Kidney tubule cell (primary cell): ENCODE data around the gene CTBS.
A peak's percentile ranks its signal among the peaks of the same experiment; 100 is the strongest.
"Not testable (repeated sequence)": the region's sequence is repeated elsewhere in the genome, so short reads cannot be mapped to it uniquely, and the experiment has no call there.

ENCODE experiments used
- DNase-seq: peaks from one replicate; pipeline ENCODE4 v3.0.0-alpha.2; 2018; ENCODE audit warnings: low spot score

The CTBS gene, protein sequence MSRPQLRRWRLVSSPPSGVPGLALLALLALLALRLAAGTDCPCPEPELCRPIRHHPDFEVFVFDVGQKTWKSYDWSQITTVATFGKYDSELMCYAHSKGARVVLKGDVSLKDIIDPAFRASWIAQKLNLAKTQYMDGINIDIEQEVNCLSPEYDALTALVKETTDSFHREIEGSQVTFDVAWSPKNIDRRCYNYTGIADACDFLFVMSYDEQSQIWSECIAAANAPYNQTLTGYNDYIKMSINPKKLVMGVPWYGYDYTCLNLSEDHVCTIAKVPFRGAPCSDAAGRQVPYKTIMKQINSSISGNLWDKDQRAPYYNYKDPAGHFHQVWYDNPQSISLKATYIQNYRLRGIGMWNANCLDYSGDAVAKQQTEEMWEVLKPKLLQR

DNA sequence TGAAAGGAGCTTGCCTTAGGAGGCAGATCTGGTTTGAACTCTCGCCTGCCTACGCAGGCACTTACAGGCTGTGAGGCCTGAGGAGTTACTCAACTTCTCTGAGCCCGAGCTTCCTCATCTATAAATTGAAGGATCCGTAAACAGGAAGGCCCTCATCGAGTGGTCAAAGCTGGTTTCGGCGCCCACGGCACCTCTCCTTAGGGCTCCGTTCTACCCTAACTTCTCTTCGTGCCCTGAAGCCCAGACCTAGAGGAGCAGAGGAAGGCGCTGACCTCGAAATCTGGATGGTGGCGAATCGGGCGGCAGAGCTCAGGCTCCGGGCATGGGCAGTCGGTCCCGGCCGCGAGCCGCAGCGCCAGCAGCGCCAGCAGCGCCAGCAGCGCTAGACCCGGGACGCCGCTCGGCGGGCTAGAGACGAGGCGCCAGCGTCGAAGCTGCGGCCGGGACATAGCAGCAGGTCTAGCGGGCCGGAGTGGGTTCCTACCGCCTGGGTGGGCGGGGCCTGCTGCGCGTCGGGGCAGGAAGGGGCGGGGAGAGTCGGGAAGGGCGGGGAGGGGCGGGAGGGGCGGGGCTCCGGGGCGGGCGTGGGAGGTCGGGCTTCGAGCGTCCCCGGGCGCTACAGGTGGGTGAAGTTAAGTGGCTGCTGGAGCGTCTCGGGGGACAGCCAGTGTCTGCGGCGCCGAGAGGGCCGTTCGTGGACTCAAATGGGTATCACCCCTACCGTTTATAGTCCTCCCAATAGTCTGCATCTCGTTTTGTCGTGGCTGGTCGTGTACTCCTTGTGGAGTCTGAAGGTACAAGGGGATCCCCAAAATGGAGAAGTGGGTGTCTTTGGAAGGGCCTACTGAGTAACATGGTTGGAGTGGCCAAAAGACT, at the start of gene CTBS:
Gene CTBS, minus strand, starts transcription at position 474 of the 876 bp plus-strand sequence. Its CDS starts 25 bp downstream, at position 449.
- peak; percentile 88 for DNase-seq

DNA sequence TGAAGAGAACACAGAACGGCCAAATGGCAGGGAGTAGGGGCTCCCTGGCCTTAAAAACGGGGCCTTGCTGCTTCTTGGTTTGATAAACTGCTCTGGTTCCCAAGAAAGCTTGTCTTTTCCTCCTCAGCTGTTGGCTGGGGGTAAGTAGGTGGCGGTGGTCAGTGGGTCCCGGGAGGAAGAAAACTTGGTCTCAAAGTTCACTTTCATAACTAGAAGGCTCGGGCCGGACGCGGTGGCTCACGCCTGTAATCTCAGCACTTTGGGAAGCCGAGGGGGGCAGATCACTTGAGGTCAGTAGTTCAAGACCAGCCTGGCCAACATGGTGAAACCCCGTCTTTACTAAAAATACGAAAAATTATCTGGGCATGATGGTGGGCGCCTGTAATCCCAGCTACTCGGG, 47.3 kb upstream of the CTBS start:
- DNase-seq = no peak

DNA sequence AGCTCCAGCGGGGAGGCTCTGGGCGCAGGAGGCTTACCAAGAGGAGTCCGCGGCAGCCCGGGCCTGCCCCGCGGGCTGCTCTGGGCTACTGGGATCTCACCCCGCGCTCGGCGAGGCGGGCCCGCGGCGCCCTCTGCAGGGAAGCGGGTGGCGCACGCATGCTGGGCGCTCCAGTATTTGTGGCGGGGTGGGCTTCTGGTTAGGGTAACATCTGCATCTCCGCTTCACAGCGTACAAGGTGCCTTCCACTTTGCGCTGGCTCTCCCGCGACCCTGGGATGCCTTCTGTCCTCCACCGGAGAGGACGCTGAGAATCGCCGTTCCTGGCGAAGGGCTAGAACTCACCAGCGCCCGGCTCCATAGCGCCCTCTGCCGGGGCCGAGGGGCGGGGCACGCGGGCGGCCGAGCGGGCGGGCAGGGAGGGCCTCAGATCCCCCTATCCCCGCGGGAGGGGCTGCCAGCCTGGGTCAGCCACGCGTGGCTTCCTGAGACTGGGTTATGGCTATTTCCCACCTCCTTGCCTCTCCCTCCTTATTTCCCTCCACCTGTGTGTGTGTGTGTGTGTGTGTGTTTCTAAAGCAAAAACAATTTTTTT, 46.6 kb upstream of the CTBS start:
- DNase-seq = peak; percentile 87

DNA sequence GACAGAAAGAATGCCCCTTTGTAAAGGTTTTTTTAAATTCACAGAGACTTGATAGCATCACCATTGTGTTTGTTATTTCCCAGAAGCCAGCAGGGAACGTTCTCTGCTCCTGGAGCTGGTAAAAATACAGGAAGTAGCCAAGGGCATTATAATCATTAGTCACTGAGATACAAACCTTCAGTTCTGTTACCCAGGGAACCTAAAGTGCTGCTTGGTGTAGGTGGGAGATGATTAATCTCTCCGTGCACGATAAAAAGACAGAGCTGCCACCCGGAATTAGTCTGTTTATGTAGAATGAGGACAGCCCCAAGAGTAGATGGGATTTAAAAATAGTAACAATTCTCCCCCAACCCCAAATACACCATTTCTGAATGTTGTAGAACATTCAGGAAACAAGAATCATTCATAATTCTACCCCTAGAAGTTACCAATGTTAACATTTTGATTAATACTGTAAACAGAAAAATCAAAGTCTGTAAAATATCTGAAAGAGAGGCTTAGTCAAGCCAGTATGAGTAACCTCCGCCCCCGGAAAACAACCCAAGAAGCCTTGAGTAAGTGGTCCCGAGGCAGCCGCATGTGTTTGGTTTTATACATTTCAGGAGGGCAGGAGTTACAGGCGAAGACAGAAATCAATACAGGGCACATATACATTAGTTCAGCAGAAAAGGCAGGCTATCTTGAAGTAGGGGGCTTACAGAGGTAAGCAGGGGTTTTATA, 45.3 kb upstream of the CTBS start:
- peak; percentile 95 for DNase-seq

DNA sequence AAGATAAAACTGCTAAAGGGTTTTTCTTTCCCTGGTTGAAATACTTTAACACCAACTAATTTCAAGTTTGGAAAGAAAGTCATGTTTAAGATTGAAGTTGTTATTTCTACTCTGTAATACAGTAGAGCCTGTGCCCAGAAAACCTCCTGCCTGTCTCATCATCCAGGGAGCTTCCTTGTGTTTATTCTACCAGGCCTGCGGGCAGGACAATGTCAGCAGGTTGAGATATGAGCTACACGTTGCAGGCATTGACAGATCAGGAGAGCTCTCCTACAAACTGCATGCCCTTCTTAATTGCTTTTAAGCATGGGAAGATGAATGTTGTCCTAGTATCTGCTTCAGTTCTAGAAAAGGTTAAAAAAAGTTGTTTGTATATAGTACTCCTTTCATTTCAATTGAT, 43.1 kb upstream of the CTBS start:
- DNase-seq = no peak

DNA sequence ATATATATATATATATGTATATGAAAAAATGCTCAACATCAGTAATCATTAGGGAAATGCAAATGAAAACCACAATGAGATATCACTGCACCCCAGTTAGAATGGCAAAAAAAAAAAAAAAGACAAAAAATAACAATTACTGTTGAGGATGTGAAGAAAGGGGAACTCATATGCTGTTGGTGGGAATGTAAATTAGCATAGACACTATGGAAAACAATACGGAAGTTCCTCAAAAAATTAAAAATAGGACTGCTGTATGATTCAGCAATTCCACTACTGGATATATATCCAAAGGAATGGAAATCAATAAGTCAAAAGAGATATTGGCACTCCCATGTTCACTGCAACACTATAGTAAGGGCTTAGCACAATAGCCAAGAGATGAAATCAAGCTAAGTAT, 41.5 kb upstream of the CTBS start:
- DNase-seq = no peak

DNA sequence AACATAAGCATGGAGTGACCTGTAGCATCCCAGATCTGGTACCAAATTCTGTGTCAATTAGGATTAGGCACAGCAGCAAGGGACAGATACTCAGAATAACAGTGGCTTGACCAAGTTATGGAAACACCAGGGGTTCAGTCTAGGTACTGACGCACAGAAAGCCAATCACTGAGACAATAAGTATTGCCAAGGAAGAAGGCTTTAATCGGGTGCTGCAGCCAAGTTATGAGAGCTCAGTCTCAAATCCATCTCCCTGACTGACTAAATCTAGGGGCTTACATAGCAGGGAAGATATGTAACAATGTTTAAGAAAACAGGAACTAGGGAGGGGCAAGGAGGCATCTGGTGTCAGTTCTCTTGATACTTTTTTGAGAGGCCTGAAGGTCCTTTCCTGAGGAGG, 39.6 kb upstream of the CTBS start:
- DNase-seq = no peak

DNA sequence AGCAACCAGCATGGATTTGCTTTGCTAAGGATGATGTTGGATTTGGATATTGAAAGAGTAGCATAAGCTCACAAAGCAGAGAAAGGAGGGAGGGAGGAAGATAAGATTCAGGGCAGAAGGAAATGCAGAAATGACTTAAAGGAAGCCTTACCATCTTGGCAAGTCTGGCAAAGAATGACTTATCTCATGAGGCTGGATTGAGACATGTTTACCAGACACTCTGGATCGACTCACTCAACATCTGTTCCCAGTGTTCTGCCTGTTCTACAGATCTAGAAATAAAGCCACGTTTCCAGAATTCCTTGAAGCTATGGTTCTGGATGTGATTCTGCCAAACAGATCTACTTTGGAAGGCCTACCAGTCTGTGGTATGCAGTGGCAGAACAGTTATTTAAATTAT, 38.8 kb upstream of the CTBS start:
- DNase-seq = no peak

DNA sequence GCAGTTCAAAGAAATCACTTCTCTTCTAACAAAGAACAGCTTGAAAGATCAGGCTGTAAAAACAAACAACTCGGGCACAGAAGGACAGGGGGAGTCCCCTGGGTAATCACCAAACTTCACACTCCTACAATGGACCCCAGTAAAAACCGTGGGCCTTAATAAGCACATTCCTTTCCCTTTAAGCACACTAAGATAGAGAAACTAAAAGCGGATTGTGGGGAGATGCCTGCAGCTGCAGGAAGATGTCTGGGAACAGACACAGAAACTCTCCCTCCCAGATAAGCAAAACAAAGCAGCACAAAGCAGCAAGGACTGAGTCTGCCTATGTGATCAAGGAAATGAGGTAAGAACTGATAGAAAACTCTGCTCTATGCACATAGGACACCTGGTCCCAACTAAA, 37.6 kb upstream of the CTBS start:
- no peak for DNase-seq

DNA sequence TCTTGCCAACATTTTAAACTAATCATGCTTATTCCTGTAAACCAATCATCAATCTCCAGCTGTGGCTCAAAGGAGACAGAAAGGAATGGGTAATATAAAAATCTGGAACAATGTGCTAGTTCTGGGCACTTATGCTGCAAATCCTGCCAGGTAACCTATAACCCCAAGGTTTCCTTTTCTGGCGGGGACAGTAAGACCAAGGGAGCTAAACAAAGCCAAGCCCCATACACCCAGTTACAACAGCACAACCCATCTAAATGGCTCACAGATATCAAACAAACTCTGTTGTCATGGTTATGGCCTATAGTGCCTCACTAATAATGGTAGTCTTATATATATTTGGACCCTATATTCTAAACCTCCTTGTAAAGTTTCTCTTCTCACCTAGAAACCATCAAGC, 36.9 kb upstream of the CTBS start:
- no peak for DNase-seq

DNA sequence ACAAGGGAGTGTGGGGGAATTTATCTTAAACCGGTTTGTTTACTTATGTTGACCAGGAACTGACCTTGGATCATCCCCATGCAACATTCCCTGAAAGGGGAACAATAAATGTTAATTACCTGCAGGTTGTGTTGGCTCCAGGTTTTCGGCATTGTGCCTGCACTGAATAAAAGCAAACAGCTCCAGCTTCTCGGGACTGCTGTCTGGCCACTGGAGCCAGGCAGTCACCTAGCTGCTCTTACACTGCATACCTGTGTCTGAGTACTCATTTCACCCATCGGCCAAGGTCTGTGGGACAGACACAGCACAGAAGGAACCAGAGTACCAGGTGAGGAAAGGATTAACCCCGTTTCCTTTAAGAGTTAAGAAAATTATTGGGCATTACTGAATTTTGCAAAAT, 32.7 kb upstream of the CTBS start:
- no peak for DNase-seq

DNA sequence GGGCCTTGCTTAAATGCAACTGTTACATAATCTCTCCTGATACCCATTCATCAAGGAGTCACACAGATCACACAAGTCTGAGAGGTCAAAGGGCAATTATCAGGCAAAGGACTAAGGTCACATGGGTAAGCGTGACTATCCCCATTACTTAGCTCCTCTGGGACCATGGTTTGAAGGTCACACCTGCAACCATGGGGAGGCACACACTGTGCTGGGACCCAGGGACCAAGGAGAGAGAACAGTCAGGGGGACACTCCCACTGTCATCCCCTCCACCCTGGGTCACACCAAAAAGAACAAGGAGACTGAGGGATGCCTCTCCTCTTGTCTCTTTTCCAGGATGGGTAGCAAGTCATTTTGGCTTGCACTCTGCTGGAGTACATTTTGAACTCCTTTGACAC, 30.9 kb upstream of the CTBS start:
- DNase-seq = no peak

DNA sequence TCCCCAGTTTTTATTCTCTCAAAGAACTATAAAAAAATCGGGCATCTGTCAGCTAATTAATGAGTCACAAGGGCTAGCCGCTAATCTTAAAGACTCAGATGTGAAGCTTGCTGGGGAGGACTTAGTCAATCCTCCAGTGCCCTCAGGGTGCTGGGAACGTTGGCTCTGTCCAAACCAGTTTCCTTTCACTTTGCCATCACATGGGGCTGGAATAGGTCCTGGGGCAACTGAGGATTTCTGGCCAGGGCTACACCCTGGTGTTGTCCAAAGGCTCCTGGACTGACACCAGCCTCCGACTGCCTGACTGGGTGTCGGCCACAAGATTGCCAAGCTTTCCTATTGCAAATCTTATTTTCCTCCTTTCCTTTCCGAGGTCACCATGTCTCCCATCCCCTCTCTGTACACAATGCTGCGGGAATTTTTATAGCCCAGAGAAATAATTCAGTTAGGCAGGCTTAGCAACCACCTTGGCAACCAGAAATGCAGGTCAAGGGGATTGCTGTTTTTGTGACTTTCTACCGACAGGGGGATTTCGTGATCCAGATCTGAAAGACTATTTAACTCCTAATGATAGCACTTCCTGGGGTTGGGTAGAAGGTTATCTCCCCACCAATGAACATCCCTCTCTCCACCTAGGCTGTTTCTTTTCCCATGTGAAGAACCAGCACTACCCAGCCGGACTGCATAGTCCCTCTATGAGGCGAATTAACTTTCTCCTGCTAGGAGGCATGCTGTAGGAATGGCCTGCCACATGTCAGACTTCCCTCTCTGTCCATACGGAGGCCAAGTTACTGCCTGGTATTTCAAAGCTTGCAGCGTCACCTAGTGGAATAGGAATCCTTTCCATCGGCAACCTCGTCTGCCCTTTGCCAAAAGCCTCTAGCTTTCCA, 29.9 kb upstream of the CTBS start:
- DNase-seq = peak; percentile 17

DNA sequence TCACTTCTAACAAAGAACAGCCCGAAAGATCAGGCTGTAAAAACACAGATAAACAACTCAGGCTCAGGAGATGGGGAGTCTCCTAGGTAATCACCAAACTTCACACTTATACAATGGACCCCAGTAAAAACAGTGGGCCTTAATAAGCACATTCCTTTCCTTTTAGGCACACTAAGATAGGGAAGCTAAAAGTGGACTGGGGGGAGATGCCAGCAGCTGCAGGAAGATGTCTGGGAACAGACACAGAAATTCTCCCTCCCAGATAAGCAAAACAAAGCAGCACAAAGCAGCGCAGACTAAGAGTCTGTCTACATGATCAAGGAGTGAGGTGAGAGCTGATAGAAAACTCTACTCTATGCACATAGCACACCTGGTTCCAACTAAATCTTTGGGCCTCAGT, 29.0 kb upstream of the CTBS start:
- no peak for DNase-seq

DNA sequence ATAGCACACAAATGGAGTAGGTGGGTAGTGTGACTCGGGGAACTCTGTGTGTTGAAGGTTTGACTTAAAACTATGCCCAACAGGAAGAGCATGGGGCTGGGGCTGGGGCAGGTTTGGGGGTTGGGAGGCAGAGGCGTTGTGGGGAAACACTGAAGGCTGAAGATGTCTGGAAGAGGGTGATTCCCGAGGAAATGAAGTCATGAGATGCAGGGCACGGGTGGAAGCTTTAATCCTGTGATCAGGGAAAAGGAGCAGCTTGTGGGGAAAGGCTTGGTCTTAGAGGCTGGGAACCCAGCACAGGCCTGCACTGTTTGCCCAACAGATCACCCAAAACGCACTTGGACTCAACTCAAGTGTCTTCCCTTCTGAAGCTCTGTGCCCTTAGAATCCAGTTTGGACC, 26.6 kb upstream of the CTBS start:
- no peak for DNase-seq

DNA sequence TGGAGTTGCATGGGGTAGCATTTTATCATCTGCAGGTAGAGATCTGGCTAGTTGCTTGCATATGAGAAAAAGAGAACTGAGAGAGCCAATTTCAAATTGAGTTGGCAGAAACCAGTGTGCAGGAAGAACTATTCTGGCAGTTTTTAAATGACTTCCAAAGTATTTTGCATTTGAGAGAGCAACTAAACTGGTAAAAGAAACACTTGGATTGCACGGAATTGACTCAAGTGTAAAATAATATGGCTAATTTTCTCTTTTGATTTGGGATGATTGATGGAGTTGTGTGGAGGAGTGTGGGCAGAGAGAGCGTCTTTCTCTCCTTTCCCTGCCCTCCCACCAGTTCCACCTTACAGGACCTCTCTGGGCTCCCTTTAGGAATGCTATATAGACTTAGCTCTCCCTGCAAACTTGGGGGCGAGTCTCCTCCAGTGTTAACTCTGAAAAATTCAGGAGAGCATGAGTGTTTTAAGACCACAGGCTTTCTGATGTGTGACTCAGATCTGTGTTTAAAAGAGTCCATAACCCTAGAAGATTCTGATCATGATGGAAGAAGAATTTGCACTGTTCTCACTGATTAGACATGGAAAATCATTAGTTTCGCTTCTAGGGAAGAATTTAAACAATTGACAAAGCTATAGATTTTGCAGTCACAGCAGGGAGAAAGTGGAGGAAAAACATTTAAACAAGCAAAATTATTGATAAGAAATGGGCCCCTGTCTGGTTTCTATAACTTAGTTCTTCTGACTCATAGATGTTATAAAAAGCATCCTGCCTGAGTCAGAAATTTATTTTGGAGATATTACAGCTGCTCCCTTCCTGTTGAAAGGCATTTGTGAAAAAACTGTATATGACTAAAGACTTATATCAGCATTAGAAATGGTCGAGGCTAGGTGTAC, 24.9 kb upstream of the CTBS start:
- peak; percentile 70 for DNase-seq

DNA sequence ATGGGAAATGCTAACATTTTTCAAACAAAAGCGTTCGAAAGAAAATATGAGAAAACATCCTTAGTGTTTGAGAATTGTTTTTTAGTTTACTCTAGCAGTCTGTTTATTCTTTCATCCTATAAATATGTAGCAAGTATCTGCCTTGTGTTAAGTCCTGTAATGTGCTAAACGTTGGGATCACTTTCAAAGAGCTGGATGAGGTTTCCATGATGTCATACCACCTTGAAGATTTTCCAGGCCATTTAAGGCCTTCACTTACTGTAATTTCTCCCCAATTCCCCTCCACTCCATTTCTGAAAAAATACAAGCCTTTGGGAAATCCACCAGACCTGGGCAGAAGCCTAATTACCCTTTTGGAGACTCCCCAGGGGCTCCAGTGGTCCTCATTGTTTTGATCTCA, 24.2 kb upstream of the CTBS start:
- no peak for DNase-seq

DNA sequence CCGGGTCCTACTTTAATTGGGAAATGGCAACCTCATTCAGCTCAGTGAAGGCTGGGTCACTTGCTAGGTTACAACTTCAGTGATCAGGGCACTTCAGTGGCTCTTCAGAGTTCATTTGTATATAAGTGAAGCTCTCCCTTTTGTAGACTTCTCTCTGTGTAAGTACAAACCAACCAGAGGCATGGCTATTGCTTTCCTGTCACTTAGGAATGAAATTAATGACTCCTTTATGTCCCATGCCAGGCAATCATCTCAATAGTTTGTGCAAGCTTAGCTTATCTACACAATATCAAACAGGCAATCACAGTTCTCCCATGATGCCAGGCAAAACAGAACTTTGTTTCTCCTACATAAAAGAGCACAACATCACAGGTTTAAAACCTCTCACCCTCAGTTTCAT, 22.8 kb upstream of the CTBS start:
- no peak for DNase-seq

DNA sequence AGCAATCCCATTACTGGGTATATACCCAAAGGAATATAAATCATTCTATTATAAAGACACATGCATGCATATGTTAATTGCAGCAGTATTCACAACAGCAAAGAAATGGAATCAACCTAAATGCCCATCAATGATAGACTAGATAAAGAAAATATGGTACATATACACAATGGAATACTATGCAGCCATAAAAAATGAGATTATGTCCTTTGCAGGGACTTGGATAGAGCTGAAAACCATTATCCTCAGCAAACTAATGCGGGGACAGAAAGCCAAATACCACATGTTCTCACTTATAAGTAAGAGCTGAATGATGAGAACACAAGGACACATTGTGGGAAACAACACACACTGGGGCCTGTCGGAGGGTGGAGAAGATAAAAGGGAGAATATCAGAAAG, 20.7 kb upstream of the CTBS start:
- DNase-seq = not testable (repeated sequence)

DNA sequence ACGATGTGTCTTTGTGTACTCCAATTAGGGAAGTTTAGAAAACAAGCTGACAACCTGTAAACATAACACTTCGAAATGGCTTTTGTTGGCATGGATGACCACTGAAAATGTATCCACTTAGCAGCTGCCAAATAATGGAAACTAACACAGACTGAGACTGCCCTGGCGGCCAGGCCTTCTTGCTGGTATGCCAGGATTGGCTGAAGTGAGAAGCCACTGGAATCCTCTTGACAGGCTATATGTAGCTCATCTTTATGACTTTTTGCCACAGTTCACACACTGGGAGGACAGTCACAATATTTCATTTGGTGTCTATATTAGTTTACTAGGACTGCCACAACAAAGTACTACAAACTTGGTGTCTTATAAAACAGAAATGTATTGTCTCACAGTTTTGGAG, 12.9 kb upstream of the CTBS start:
- DNase-seq = no peak
